Epidermal melanocyte (primary cell): ENCODE measurements around the gene PLAAT4.
"Not testable (repeated sequence)": the region's sequence is repeated elsewhere in the genome, so short reads cannot be mapped to it uniquely, and the experiment has no call there.

Experiments
- DNase-seq: peaks from one replicate; pipeline ENCODE4 v3.0.0; 2011; ENCODE audit warnings: low spot score; ENCODE audit not compliant: insufficient read length

PLAAT4 gene

GRCh38 chr11:63510360-63511047 lies 26.1 kb upstream of the PLAAT4 start:
- DNase-seq: no peak

GRCh38 chr11:63511048-63511748 lies 25.4 kb upstream of the PLAAT4 start:
- no peak for DNase-seq

GRCh38 chr11:63512816-63513215 lies 23.8 kb upstream of the PLAAT4 start:
- DNase-seq: no peak

DNA sequence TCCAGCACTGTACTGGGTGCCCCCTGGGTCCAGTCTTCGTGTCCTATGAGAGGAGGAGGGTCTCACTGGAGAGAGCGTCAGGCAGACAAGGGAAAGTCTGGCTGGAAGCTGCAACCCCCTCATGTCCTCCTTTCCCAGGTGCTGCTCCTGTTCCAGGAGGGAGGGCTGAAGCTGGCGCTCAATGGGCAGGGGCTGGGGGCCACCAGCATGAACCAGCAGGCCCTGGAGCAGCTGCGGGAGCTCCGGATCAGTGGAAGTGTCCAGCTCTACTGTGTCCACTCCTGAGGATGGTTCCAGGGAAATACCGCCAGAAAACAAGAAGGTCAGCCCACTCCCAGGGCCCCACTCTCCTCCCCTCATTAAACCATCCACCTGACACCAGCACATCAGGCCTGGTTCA lies 20.5 kb upstream of the PLAAT4 start:
- DNase-seq: no peak

DNA sequence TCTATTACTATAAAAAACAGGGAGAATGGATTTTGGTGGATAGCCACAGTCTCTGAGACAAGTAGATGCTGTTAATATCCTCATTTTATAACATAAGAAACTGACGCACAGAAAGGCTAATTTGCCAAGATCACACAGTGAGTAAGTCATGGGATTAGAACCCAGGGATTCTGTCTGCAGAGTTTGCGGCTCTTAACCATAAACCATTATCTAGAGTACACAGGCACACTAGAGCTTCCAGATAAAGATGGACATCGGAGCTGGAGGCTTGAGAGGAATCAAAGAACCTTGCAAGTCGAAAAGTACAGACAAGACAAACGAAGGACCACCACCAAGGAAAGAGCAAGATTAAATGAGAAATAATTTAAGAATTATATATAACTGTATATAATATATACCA lies 19.5 kb upstream of the PLAAT4 start:
- DNase-seq: no peak

- DNase-seq: no peak
Observed at GRCh38 chr11:63518548-63518947, 18.1 kb upstream of the PLAAT4 start.

DNA sequence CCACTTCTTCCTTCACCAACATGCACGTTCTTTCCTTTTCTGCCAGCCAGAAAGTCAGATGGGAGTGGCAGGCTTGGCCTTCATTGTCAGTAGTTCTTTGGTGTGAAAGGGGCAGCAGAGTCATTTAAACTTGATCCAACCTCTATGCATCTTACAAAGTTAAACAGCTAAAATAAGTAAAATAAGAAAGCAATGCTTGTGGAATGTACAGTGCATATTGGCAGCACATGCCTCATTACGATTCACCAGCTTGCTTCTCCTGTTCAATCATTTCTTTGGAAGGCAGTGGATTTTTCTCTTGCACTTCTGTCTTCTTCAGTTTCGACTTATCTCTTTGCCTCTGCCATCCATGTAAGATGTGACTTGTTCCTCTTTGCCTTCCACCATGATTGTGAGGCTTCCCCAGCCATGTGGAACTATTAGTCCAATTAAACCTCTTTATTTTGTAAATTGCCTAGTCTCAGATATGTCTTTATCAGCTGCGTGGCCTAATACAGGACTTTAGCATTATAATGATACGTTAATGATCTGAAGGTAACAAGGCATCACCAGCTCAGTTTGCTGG lies 15.9 kb upstream of the PLAAT4 start:
- no peak for DNase-seq

DNA sequence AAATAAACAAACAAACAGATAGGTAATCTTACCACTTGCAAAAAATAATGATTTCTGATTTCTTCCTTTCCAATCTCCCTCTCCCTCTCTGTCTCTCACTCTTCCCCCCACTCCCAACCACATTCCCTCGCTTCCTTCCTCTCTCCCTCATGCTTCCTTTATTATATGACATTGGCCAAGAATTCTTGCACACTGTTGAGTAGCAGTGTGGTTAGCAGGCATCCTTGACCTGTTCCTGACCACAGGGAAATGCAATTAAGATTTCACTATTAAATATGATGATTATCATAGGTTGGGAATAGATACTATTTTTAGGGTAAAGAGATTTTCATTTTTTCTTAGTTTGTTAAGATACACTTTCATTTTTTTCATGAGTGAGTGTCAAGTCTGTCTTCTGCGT lies 14.7 kb upstream of the PLAAT4 start:
- no peak for DNase-seq

DNA sequence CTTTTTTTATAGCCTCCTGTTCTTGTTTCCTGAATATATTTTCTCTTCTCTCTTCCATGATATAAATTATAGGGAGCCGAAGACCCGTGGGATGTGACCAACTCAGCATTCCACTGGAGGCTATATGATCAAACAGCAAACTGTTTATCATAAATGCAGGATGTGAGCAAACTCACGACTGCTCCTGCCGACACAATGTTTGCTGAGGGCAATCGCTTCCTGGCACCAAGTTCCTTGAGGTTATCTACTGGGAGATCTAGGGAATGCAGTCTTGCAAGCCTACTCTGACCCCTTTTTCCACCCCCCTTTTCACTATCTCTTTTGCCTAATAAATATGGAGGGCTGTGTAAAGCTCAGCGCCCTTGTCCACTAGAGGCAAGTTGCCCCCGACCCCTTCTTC lies 13.5 kb upstream of the PLAAT4 start:
- DNase-seq: no peak

GRCh38 chr11:63527667-63528066 lies 8.9 kb upstream of the PLAAT4 start:
- DNase-seq: no peak

- DNase-seq: not testable (repeated sequence)
Observed at GRCh38 chr11:63528156-63528555, 8.5 kb upstream of the PLAAT4 start.

- DNase-seq: not testable (repeated sequence)
Observed at GRCh38 chr11:63528729-63529278, 7.8 kb upstream of the PLAAT4 start.

GRCh38 chr11:63529373-63529772 lies 7.2 kb upstream of the PLAAT4 start:
- DNase-seq: not testable (repeated sequence)

DNA sequence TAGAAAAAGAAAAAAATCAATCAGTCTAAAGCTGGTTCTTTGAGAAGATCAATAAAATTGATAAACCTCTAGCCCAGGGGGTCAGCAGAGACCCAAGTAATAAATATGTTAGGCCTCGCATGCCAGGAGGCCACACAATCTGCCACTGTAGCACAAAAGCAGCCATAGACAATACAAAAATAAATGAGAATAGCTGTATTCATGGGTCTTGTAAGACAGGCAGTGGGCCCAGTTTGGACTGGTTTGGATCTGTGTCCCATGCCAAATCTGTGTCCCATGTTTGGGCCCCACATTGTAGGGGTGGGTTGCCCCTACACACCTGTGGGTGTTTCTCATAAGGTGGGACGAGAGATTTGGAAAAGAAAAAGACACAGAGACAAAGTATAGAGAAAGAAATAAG lies 6.6 kb upstream of the PLAAT4 start:
- no peak for DNase-seq

GRCh38 chr11:63531074-63531792 lies 5.4 kb upstream of the PLAAT4 start:
- not testable (repeated sequence) for DNase-seq

- no peak for DNase-seq
Observed at GRCh38 chr11:63532117-63532516, 4.5 kb upstream of the PLAAT4 start.

GRCh38 chr11:63532799-63533475 lies 3.7 kb upstream of the PLAAT4 start:
- no peak for DNase-seq

- DNase-seq: no peak
Observed at GRCh38 chr11:63534076-63534475, 2.5 kb upstream of the PLAAT4 start.

GRCh38 chr11:63534895-63535461 lies 1.6 kb upstream of the PLAAT4 start:
- DNase-seq: no peak

- no peak for DNase-seq
Observed at GRCh38 chr11:63535734-63536133, 874 bp upstream of the PLAAT4 start.
